PC-3 (cell line): ENCODE results near the gene SPRTN. TPM values are rescaled to one million over a fixed set of nuclear protein-coding genes. Genes with fewer than 3 reads are reported as not detected.

Experiments used
- ATAC-seq: fragments of 200-7000 bp; cut with Tn5 transposase; 2 replicates; pipeline ENCODE4 v1.9.1; 2020; ENCODE audit warnings: mild to moderate bottlenecking, moderate library complexity
- BruUV-seq: library from RNA; stranded (reverse); fragments of 400-500 nt; replicated peaks from 2 replicates; lab custom pipeline; 2021; lab: Mats Ljungman, UMichigan
- CTCF ChIA-PET: fragments of 300-600 bp; sonication (Branson Sonifier 250); formaldehyde crosslinking; loops from one replicate; lab custom pipeline; 2022; ENCODE audit warnings: antibody characterized with exemption; lab: Charles Lee
- POLR2A ChIA-PET: fragments of 300-600 bp; sonication (Branson Sonifier 250); formaldehyde crosslinking; loops from one replicate; lab custom pipeline; 2022; ENCODE audit warnings: antibody characterized with exemption; ENCODE audit not compliant: unreplicated experiment; lab: Charles Lee
- DNase-seq: peaks from one replicate; pipeline ENCODE4 v3.0.0-alpha.2; 2015
- H2AFZ ChIP-seq: fragments of 300-600 bp; sonication (generic); 2 replicates; pipeline ENCODE4 v1.6.0; 2016; ENCODE audit warnings: antibody characterized with exemption, low read length
- H3F3A ChIP-seq: fragments of 300-600 bp; sonication (generic); one replicate; pipeline ENCODE4 v1.6.0; 2017; ENCODE audit warnings: antibody characterized with exemption, low read length, control low read depth, mild to moderate bottlenecking; ENCODE audit not compliant: unreplicated experiment
- H3K27ac ChIP-seq: fragments of 300-600 bp; sonication (generic); 2 replicates; pipeline ENCODE4 v1.5.1; 2016; ENCODE audit warnings: mild to moderate bottlenecking, low read length
- H3K27me3 ChIP-seq: fragments of 300-600 bp; sonication (generic); 2 replicates; pipeline ENCODE4 v1.6.1; 2016; ENCODE audit warnings: low read length, mixed read lengths
- H3K36me3 ChIP-seq: fragments of 300-600 bp; sonication (generic); 2 replicates; pipeline ENCODE4 v1.6.1; 2016; ENCODE audit warnings: low read depth, mixed run types, low read length, mixed read lengths
- H3K4me1 ChIP-seq: fragments of 300-600 bp; sonication (generic); 2 replicates; pipeline ENCODE4 v1.5.1; 2016; ENCODE audit warnings: low read length; ENCODE audit not compliant: insufficient read depth
- H3K4me2 ChIP-seq: fragments of 300-600 bp; sonication (generic); 2 replicates; pipeline ENCODE4 v1.6.0; 2016; ENCODE audit warnings: low read length
- H3K4me3 ChIP-seq: fragments of 300-600 bp; sonication (generic); 2 replicates; pipeline ENCODE4 v1.5.1; 2016; ENCODE audit warnings: mild to moderate bottlenecking, low read length, mixed read lengths
- H3K79me2 ChIP-seq: fragments of 300-600 bp; sonication (generic); 2 replicates; pipeline ENCODE4 v1.6.1; 2017; ENCODE audit warnings: low read length, mixed read lengths
- H3K9ac ChIP-seq: fragments of 300-600 bp; sonication (generic); 2 replicates; pipeline ENCODE4 v1.6.0; 2016; ENCODE audit warnings: mild to moderate bottlenecking, low read length
- H3K9me2 ChIP-seq: fragments of 300-600 bp; sonication (generic); replicated peaks from 2 replicates; pipeline ENCODE4 v1.6.1; 2016; ENCODE audit warnings: mixed run types, low read length, mixed read lengths
- H3K9me3 ChIP-seq: fragments of 300-600 bp; sonication (generic); 2 replicates; pipeline ENCODE4 v1.6.1; 2016; ENCODE audit warnings: low read length, mixed read lengths
- H4K20me1 ChIP-seq: fragments of 300-600 bp; sonication (generic); 2 replicates; pipeline ENCODE4 v1.6.1; 2016; ENCODE audit warnings: low read length, mixed read lengths
- EZH2 ChIP-seq: fragments of 300-600 bp; sonication (generic); IDR thresholded peaks from one replicate; pipeline ENCODE4 v1.6.1; 2017; ENCODE audit warnings: antibody characterized with exemption, mild to moderate bottlenecking, low read length; ENCODE audit not compliant: unreplicated experiment
- EZH2phosphoT487 ChIP-seq: fragments of 300-600 bp; sonication (generic); IDR thresholded peaks from 2 replicates; pipeline ENCODE4 v1.6.1; 2018; ENCODE audit warnings: mild to moderate bottlenecking, antibody characterized with exemption, low read length, borderline replicate concordance
- intact Hi-C: fragments of 100-400 bp; cut with micrococcal nuclease; formaldehyde crosslinking; loops from 2 replicates; pipeline ENCODE4 v1.9.0; 2023
- total RNA-seq: library from RNA; depleted of rRNA; stranded (reverse); fragments of >200 nt; gene quantifications from 2 replicates; pipeline ENCODE4 v1.2.3, GENCODE V29; 2014
- TF ChIP-seq, protein P1 (sequence below): fragments of 300-600 bp; sonication (generic); conservative IDR thresholded peaks from 2 replicates; pipeline ENCODE4 v1.5.1; 2017; ENCODE audit warnings: antibody characterized with exemption, low read depth, mild to moderate bottlenecking, low read length

Gene SPRTN
- total RNA-seq, 1 experiment from 2014 or later: 27.8 TPM

DNA sequence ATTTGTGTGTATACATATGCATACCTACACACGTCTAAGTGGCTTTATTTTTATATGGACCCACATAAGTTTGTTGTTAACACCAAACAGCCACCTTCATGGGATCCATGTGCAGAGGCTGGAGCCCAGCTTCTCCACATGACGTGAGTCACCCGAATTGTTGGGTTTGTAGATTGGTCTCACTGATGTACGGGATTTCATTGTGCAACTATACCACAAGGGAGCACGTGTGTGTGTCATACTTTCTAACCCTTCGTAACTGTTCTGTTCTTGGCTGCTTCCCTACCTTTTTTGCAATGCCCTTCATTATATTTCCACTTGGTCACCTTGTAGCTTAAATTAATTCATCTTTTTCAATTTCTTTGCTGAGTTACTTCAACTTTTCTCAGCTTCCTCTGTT, 21.0 kb downstream of the SPRTN start:
- ChIA-PET POLR2A (no interaction called here), CTCF (no interaction called here)
- TF ChIP-seq EZH2 (no peak), EZH2phosphoT487 (no peak)
- TF ChIP-seq, protein P1, sequence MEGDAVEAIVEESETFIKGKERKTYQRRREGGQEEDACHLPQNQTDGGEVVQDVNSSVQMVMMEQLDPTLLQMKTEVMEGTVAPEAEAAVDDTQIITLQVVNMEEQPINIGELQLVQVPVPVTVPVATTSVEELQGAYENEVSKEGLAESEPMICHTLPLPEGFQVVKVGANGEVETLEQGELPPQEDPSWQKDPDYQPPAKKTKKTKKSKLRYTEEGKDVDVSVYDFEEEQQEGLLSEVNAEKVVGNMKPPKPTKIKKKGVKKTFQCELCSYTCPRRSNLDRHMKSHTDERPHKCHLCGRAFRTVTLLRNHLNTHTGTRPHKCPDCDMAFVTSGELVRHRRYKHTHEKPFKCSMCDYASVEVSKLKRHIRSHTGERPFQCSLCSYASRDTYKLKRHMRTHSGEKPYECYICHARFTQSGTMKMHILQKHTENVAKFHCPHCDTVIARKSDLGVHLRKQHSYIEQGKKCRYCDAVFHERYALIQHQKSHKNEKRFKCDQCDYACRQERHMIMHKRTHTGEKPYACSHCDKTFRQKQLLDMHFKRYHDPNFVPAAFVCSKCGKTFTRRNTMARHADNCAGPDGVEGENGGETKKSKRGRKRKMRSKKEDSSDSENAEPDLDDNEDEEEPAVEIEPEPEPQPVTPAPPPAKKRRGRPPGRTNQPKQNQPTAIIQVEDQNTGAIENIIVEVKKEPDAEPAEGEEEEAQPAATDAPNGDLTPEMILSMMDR: no peak
- no peak overlapping the region for H2AFZ ChIP-seq
- H3K4me3 ChIP-seq: no peak overlapping the region
- no peak overlapping the region for H3K9ac ChIP-seq
- H3K27ac ChIP-seq: no peak overlapping the region
- no peaks in the 10 kb centered on the region for H3K79me2 ChIP-seq
- H3K9me3 ChIP-seq: no peaks in the 10 kb centered on the region
- H4K20me1 ChIP-seq: no peaks in the 10 kb centered on the region; the same call in 1 of the 2 replicates
- intact Hi-C loops: loop anchor here (2.0 kb wide), 1 partner anchor 60 kb away; no protein-coding TSS in a partner anchor
- no peak overlapping the region for H3K4me2 ChIP-seq
- BruUV-seq: no TSS peak
- H3K9me2 ChIP-seq: no peaks in the 10 kb centered on the region
- peak; percentile 46 for DNase-seq
- no peaks in the 10 kb centered on the region for H3K27me3 ChIP-seq
- H3F3A ChIP-seq: no peaks in the 10 kb centered on the region
- ATAC-seq: no peak
- H3K4me1 ChIP-seq: no peaks in the 10 kb centered on the region
- H3K36me3 ChIP-seq: peaks cover 5% of the 10 kb centered on the region; the same call in 1 of the 2 replicates

DNA sequence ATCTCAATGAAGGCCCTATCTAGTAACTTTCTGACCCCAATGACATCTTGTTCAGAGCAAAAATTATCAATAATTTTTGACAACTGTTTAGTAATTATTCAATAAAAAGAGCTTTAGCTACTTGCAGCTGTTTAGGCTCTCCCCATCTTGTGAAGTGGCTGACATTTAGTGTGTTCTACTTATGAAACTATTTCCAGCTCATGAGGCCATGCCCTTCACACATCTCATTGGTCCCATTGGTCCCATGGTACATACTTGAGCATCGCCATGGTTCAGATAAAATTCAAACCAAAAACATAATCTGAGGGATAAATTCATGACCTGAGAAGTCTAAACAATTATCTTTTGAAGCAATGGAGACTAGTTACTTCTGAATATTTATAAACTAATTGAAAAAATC, 24.2 kb downstream of the SPRTN start:
- Histone ChIP-seq H3K9ac (no peak overlapping the region), H2AFZ (no peak overlapping the region), H3F3A (no peaks in the 10 kb centered on the region), H3K27me3 (no peaks in the 10 kb centered on the region), H4K20me1 (no peaks in the 10 kb centered on the region; the same call in 1 of the 2 replicates), H3K9me3 (no peaks in the 10 kb centered on the region), H3K79me2 (no peaks in the 10 kb centered on the region), H3K4me2 (no peak overlapping the region), H3K4me3 (no peak overlapping the region), H3K27ac (no peak overlapping the region), H3K36me3 (peaks cover 5% of the 10 kb centered on the region; the same call in 1 of the 2 replicates), H3K4me1 (no peaks in the 10 kb centered on the region), H3K9me2 (no peaks in the 10 kb centered on the region)
- no peak for ATAC-seq
- POLR2A ChIA-PET: interaction anchor here (0.6 kb wide), 1 partner anchor 57 kb away, joined by 4 read pairs; no protein-coding TSS in a partner anchor
- no TSS peak for BruUV-seq
- intact Hi-C loops: no loop called here
- CTCF ChIA-PET: no interaction called here
- no peak for DNase-seq
- no peak for TF ChIP-seq EZH2
- TF ChIP-seq EZH2phosphoT487: no peak
- TF ChIP-seq, protein P1: no peak

DNA sequence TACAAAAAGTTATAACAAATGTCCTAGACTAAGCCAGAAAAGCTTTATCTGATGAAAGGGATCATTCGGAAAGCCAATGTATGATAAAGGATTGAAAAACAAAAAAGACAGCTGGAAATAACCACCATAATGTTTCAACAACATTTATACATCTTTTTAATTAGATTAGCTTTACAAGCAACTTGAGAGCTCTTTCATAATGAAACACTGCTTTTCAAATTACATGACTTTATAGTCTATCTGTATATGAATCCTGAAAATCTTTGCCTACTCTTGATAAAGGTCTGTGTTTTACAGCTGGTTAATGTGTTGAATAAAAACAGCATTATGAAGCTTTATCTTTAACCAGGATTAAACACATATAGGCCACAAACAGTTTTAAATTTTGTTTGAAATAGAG, 25.5 kb downstream of the SPRTN start:
- Histone ChIP-seq H3K9ac (no peak overlapping the region), H4K20me1 (no peaks in the 10 kb centered on the region), H3K9me2 (no peaks in the 10 kb centered on the region), H3K4me2 (no peak overlapping the region), H3K79me2 (no peaks in the 10 kb centered on the region), H2AFZ (no peak overlapping the region), H3K4me1 (no peaks in the 10 kb centered on the region), H3K27ac (no peak overlapping the region), H3K4me3 (no peak overlapping the region), H3K9me3 (no peaks in the 10 kb centered on the region), H3K36me3 (peaks cover 5% of the 10 kb centered on the region; the same call in 1 of the 2 replicates), H3F3A (no peaks in the 10 kb centered on the region), H3K27me3 (no peaks in the 10 kb centered on the region)
- BruUV-seq: no TSS peak
- TF ChIP-seq EZH2phosphoT487 (no peak), EZH2 (no peak)
- TF ChIP-seq, protein P1: no peak
- DNase-seq: no peak
- intact Hi-C loops: no loop called here
- no peak for ATAC-seq
- ChIA-PET CTCF (no interaction called here), POLR2A (interaction anchor here (0.6 kb wide), 2 partner anchors 56 to 155 kb away, joined by 3 read pairs; no protein-coding TSS in a partner anchor)
